KMS-11 (cell line): ENCODE results near the gene ALS2CL.

Experiments
- H2AFZ ChIP-seq: fragments of 200-600 bp; sonication (generic); 2 replicates; pipeline ENCODE4 v1.6.1; 2016; ENCODE audit warnings: antibody characterized with exemption, mixed run types, low read depth
- H3K27ac ChIP-seq: fragments of 200-600 bp; sonication (generic); 2 replicates; pipeline ENCODE4 v1.6.1; 2016; ENCODE audit warnings: mild to moderate bottlenecking, mixed run types
- H3K27me3 ChIP-seq: fragments of 200-600 bp; sonication (generic); 2 replicates; pipeline ENCODE4 v1.6.1; 2017; ENCODE audit warnings: mild to moderate bottlenecking, low read depth, mixed run types, moderate library complexity; ENCODE audit not compliant: insufficient read depth
- H3K36me3 ChIP-seq: fragments of 200-600 bp; sonication (generic); 2 replicates; pipeline ENCODE4 v1.6.1; 2017; ENCODE audit warnings: mild to moderate bottlenecking, mixed run types; ENCODE audit not compliant: insufficient read depth
- H3K4me1 ChIP-seq: fragments of 200-600 bp; sonication (generic); 2 replicates; pipeline ENCODE4 v1.6.1; 2016; ENCODE audit warnings: mild to moderate bottlenecking, low read depth, mixed run types; ENCODE audit not compliant: poor library complexity, severe bottlenecking
- H3K4me2 ChIP-seq: fragments of 200-600 bp; sonication (generic); 2 replicates; pipeline ENCODE4 v1.7.0; 2016; ENCODE audit warnings: mild to moderate bottlenecking, mixed run types
- H3K4me3 ChIP-seq: fragments of 200-600 bp; sonication (generic); IDR thresholded peaks from 2 replicates; pipeline ENCODE4 v1.6.1; 2017; ENCODE audit warnings: low read depth, low read length, mixed read lengths; ENCODE audit not compliant: insufficient read depth
- H3K79me2 ChIP-seq: fragments of 200-600 bp; sonication (generic); 2 replicates; pipeline ENCODE4 v1.6.1; 2016; ENCODE audit warnings: low read depth, mixed run types; ENCODE audit not compliant: insufficient read depth
- H3K9ac ChIP-seq: fragments of 200-600 bp; sonication (generic); 2 replicates; pipeline ENCODE4 v1.6.1; 2016; ENCODE audit warnings: mild to moderate bottlenecking, mixed run types
- H4K20me1 ChIP-seq: fragments of 200-600 bp; sonication (generic); 2 replicates; pipeline ENCODE4 v1.6.1; 2016; ENCODE audit warnings: mild to moderate bottlenecking, mixed run types; ENCODE audit not compliant: insufficient read depth
- TF ChIP-seq, protein P1 (sequence below): fragments of 200-600 bp; sonication (generic); conservative IDR thresholded peaks from 2 replicates; pipeline ENCODE4 v1.6.1; 2017; ENCODE audit warnings: low read depth, mild to moderate bottlenecking, antibody characterized with exemption, low read length, moderate library complexity, mixed read lengths

The ALS2CL gene

DNA sequence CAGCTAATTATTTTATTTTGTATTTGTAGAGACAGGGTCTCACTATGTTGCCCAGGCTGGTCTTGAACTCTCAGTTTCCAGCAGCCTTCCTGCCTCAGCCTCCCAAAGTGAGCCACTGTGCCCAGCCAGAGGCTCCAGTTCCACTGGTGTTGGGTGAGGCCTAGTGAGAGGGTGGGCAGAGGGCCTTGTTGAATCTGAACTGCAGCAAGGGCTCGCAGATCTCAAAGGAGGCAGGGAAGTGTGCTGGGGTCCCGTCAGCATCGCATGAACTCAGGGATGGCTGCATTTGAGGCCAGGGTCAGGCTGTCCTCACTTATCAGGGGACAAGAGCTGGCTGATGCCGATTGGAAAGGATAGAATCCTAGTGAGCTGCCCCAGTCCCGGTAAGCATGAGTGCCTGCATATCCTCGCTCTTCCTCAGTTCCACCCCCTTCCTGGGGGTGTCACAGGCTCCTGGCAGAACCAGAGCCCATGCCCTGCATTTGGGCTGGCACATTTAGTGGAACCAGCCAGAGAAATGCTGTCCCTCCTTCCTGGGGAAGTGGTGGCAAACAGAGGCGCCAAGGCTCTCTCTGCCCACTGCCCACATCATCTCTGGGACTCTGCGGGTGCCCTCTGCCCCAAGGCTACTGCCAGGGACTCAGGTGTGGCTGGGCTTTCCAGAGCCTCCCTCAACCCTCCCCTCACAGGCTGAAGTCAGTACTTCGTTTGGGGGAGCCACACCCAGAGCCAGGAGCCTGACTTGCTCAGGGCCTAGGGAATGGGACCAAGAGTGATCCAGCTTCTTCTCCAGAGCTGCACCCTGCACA lies 24.1 kb downstream of the ALS2CL start:
- Histone ChIP-seq H3K4me2 (no peak overlapping the region), H3K27ac (no peak overlapping the region)

DNA sequence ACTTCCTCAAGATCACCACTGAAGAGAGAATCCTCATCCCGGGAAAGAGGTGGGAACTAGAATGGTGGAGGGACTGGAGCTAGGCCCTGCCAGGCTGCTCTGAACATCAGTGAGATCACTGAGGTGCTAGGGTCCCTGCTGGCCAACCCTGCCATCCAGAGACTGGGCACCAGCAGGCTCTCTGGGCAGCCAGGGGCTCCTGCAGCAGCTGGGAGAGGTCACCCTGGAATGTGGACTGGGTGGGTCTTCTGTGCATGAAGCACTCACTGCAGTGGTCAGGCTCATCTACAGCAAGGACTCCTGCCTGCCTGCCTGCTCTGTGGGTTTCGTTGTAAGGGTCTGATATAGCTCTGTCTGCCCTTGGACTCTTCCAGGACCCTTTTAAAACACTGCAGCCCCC lies 24.9 kb downstream of the ALS2CL start:
- TF ChIP-seq, protein P1, sequence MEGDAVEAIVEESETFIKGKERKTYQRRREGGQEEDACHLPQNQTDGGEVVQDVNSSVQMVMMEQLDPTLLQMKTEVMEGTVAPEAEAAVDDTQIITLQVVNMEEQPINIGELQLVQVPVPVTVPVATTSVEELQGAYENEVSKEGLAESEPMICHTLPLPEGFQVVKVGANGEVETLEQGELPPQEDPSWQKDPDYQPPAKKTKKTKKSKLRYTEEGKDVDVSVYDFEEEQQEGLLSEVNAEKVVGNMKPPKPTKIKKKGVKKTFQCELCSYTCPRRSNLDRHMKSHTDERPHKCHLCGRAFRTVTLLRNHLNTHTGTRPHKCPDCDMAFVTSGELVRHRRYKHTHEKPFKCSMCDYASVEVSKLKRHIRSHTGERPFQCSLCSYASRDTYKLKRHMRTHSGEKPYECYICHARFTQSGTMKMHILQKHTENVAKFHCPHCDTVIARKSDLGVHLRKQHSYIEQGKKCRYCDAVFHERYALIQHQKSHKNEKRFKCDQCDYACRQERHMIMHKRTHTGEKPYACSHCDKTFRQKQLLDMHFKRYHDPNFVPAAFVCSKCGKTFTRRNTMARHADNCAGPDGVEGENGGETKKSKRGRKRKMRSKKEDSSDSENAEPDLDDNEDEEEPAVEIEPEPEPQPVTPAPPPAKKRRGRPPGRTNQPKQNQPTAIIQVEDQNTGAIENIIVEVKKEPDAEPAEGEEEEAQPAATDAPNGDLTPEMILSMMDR: no peak
- Histone ChIP-seq H2AFZ (no peak overlapping the region), H3K4me2 (no peak overlapping the region), H3K27me3 (no peaks in the 10 kb centered on the region), H3K4me3 (no peak overlapping the region), H3K79me2 (no peaks in the 10 kb centered on the region), H4K20me1 (no peaks in the 10 kb centered on the region), H3K9ac (no peak overlapping the region), H3K36me3 (no peaks in the 10 kb centered on the region), H3K27ac (no peak overlapping the region), H3K4me1 (no peaks in the 10 kb centered on the region)

More for the DNA sequence above, 24.1 kb downstream of the ALS2CL start:
- no peaks in the 10 kb centered on the region for H3K36me3 ChIP-seq
- no peaks in the 10 kb centered on the region for H4K20me1 ChIP-seq
- H3K79me2 ChIP-seq: no peaks in the 10 kb centered on the region
- H3K4me3 ChIP-seq: no peak overlapping the region
- no peak overlapping the region for H2AFZ ChIP-seq
- no peak overlapping the region for H3K9ac ChIP-seq
- no peaks in the 10 kb centered on the region for H3K4me1 ChIP-seq
- H3K27me3 ChIP-seq: no peaks in the 10 kb centered on the region
- TF ChIP-seq, protein P1: no peak

DNA sequence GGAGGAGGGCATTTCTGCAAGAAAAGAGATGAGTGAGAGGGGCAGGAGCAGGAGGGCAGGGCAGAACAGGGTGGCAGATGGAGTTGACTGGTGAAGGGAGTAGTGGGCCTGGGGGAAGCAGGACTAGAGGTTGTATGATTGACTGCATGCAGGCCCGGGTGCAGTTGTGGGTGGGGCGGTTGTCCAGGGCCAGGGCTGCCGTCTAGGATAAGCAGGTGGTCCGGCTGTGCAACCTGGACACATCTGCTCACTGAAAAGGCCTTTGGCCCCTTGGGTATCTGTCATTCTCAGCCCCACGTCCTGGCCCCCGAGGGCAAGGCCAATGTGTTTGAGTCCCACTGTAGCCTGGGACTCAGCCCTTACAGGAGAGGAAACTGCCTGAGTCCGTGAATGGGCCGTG lies 25.4 kb downstream of the ALS2CL start:
- no peak overlapping the region for H3K27ac ChIP-seq
- H3K36me3 ChIP-seq: no peaks in the 10 kb centered on the region
- no peak overlapping the region for H3K4me2 ChIP-seq
- H3K79me2 ChIP-seq: no peaks in the 10 kb centered on the region
- H2AFZ ChIP-seq: no peak overlapping the region
- no peak overlapping the region for H3K4me3 ChIP-seq
- no peaks in the 10 kb centered on the region for H3K27me3 ChIP-seq
- H3K9ac ChIP-seq: no peak overlapping the region
- TF ChIP-seq, protein P1: no peak
- H3K4me1 ChIP-seq: no peaks in the 10 kb centered on the region
- no peaks in the 10 kb centered on the region for H4K20me1 ChIP-seq

DNA sequence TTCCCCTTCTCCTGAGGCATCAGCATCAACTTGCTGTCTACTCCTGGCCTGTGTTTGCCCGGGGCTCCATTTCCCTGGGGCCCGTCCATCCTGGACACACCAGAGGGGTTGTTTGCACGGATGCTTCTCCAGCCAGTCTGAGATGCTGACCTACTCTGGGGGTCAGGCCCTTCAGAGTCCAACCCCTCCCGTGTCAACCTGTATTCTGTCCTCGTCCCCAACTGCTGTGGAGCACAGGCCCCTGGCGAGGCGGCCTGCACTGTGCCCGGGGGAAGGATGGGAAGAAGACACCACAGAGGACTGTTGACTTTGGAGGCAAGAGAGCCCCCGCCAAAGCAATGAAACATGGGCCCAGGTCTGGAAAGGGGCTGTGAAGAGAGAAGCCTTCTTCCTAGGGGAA lies 25.8 kb downstream of the ALS2CL start:
- no peaks in the 10 kb centered on the region for H4K20me1 ChIP-seq
- TF ChIP-seq, protein P1: no peak
- H3K27me3 ChIP-seq: no peaks in the 10 kb centered on the region
- no peaks in the 10 kb centered on the region for H3K79me2 ChIP-seq
- H2AFZ ChIP-seq: no peak overlapping the region
- H3K36me3 ChIP-seq: no peaks in the 10 kb centered on the region
- no peak overlapping the region for H3K4me2 ChIP-seq
- no peaks in the 10 kb centered on the region for H3K4me1 ChIP-seq
- no peak overlapping the region for H3K4me3 ChIP-seq
- H3K9ac ChIP-seq: no peak overlapping the region
- H3K27ac ChIP-seq: no peak overlapping the region
